PFSK-1 (cell line): ENCODE measurements around the gene RAB27B.

Experiments
- FOXP2 ChIP-seq: optimal IDR thresholded peaks from 2 replicates; pipeline ENCODE3; 2011; ENCODE audit warnings: borderline replicate concordance, control low read depth, inconsistent platforms; ENCODE audit not compliant: insufficient read depth; ENCODE audit errors: extremely low read length, extremely low read depth
- POLR2AphosphoS5 ChIP-seq: IDR thresholded peaks from 2 replicates; pipeline ENCODE4 v1.6.1; 2012; ENCODE audit warnings: low read depth, mild to moderate bottlenecking, control low read depth, low read length, moderate library complexity
- SIN3A ChIP-seq: IDR thresholded peaks from 2 replicates; pipeline ENCODE4 v1.6.1; 2012; ENCODE audit warnings: mild to moderate bottlenecking, low read length, moderate library complexity, borderline replicate concordance; ENCODE audit not compliant: insufficient read depth
- TAF1 ChIP-seq: IDR thresholded peaks from 2 replicates; pipeline ENCODE4 v1.6.1; 2012; ENCODE audit warnings: low read length, control low read depth, borderline replicate concordance; ENCODE audit not compliant: insufficient read depth
- TF ChIP-seq, protein P1 (sequence below), 2 experiments: IDR thresholded peaks; 2 replicates each; pipeline versions ENCODE4 v1.6.1 to v1.8.0; 2011 to 2012; ENCODE audit warnings: low read depth in 2 of 2, low read length in 2 of 2, control low read depth in 1 of 2, inconsistent platforms in 1 of 2, mild to moderate bottlenecking in 1 of 2, moderate library complexity in 1 of 2; ENCODE audit not compliant: insufficient read depth in 1 of 2

DNA sequence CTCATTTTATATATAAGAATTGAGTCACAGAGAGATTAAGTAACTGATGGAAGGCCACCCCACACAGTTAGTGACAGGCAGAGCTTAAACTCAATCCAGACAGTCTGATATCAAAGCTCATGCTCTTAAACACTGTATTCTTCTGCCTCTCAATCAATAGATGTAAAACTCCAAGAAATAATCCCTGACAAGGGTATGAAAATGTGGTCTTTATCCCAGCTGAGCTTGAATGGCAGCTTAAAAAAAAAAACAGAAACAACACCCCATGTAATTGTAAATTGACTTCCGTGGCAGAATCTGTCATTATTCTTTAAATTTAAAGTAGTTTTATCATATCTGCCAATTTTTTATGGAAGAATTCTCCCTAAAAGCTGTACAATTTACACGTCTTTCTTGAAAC is 60.1 kb downstream of the RAB27B start:
- TF ChIP-seq TAF1: no peak
- no peak for TF ChIP-seq POLR2AphosphoS5
- TF ChIP-seq SIN3A: no peak
- TF ChIP-seq, protein P1, sequence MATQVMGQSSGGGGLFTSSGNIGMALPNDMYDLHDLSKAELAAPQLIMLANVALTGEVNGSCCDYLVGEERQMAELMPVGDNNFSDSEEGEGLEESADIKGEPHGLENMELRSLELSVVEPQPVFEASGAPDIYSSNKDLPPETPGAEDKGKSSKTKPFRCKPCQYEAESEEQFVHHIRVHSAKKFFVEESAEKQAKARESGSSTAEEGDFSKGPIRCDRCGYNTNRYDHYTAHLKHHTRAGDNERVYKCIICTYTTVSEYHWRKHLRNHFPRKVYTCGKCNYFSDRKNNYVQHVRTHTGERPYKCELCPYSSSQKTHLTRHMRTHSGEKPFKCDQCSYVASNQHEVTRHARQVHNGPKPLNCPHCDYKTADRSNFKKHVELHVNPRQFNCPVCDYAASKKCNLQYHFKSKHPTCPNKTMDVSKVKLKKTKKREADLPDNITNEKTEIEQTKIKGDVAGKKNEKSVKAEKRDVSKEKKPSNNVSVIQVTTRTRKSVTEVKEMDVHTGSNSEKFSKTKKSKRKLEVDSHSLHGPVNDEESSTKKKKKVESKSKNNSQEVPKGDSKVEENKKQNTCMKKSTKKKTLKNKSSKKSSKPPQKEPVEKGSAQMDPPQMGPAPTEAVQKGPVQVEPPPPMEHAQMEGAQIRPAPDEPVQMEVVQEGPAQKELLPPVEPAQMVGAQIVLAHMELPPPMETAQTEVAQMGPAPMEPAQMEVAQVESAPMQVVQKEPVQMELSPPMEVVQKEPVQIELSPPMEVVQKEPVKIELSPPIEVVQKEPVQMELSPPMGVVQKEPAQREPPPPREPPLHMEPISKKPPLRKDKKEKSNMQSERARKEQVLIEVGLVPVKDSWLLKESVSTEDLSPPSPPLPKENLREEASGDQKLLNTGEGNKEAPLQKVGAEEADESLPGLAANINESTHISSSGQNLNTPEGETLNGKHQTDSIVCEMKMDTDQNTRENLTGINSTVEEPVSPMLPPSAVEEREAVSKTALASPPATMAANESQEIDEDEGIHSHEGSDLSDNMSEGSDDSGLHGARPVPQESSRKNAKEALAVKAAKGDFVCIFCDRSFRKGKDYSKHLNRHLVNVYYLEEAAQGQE (IDR thresholded peaks at IDR 0.05; ENCODE audit: insufficient read depth in 1 of 2, low read depth in 2 of 2, low read length in 2 of 2): no peak
- TF ChIP-seq FOXP2: no peak
